Thymus (tissue), 2 donors: ENCODE results near the gene PGAP6. TPM values are rescaled to one million over a fixed set of nuclear protein-coding genes. Genes with fewer than 3 reads are reported as not detected.

ENCODE experiments used
- polyA plus RNA-seq: library from polyadenylated mRNA; stranded (reverse); fragments of 200-250 nt; gene quantifications from one replicate; pipeline ENCODE4 v1.2.3, GENCODE V29; 2013
- total RNA-seq: library from RNA; stranded (reverse); fragments of 120-200 nt; gene quantifications from one replicate; pipeline ENCODE4 v1.2.4, GENCODE V29; 2013
- donor health status: healthy.

Gene PGAP6
- total and polyA plus RNA-seq, 2 donors: 22.1 to 47.4 TPM

Other genes starting within 250 kb of the PGAP6 start
- 2.8 TPM for gene NPRL3, start 243.3 kb downstream of the PGAP6 start, total RNA-seq
- 16.7 TPM for gene NPRL3, start 243.3 kb downstream of the PGAP6 start, polyA plus RNA-seq
- 3.2 TPM for gene HBZ, start 229.3 kb downstream of the PGAP6 start, total RNA-seq
- 0.34 TPM for gene HBZ, start 229.3 kb downstream of the PGAP6 start, polyA plus RNA-seq
- gene HBM, start 216.0 kb downstream of the PGAP6 start, total RNA-seq: 25.3 TPM
- not detected for gene HBM, start 216.0 kb downstream of the PGAP6 start, polyA plus RNA-seq
- gene HBA2, start 209.1 kb downstream of the PGAP6 start, total RNA-seq: 595 TPM
- gene HBA2, start 209.1 kb downstream of the PGAP6 start, polyA plus RNA-seq: 19.8 TPM
- gene HBA1, start 205.3 kb downstream of the PGAP6 start, total RNA-seq: 222 TPM
- gene HBA1, start 205.3 kb downstream of the PGAP6 start, polyA plus RNA-seq: 9.9 TPM
- 1.9 TPM for gene HBQ1, start 201.5 kb downstream of the PGAP6 start, total RNA-seq
- 0.30 TPM for gene HBQ1, start 201.5 kb downstream of the PGAP6 start, polyA plus RNA-seq
- gene LUC7L, start 152.5 kb downstream of the PGAP6 start, total RNA-seq: 64.7 TPM
- gene LUC7L, start 152.5 kb downstream of the PGAP6 start, polyA plus RNA-seq: 458 TPM
- 12.7 TPM for gene FAM234A, start 147.2 kb downstream of the PGAP6 start, total RNA-seq
- gene FAM234A, start 147.2 kb downstream of the PGAP6 start, polyA plus RNA-seq: 28.3 TPM
- gene RGS11, start 106.0 kb downstream of the PGAP6 start, total RNA-seq: not detected
- gene RGS11, start 106.0 kb downstream of the PGAP6 start, polyA plus RNA-seq: 1.3 TPM
- 0.09 TPM for gene ARHGDIG, start 101.4 kb downstream of the PGAP6 start, total RNA-seq
- 0.52 TPM for gene ARHGDIG, start 101.4 kb downstream of the PGAP6 start, polyA plus RNA-seq
- gene PDIA2, start 98.8 kb downstream of the PGAP6 start, total RNA-seq: 0.14 TPM
- 1.8 TPM for gene PDIA2, start 98.8 kb downstream of the PGAP6 start, polyA plus RNA-seq
- gene AXIN1, start 29.3 kb downstream of the PGAP6 start, total RNA-seq: 20.0 TPM
- gene AXIN1, start 29.3 kb downstream of the PGAP6 start, polyA plus RNA-seq: 24.1 TPM
- gene MRPL28, start 11.4 kb downstream of the PGAP6 start, total RNA-seq: 64.2 TPM
- 79.4 TPM for gene MRPL28, start 11.4 kb downstream of the PGAP6 start, polyA plus RNA-seq
- gene NME4, start 15.2 kb upstream of the PGAP6 start, total RNA-seq: 57.1 TPM
- gene NME4, start 15.2 kb upstream of the PGAP6 start, polyA plus RNA-seq: 34.4 TPM
- gene DECR2, start 19.9 kb upstream of the PGAP6 start, total RNA-seq: 4.5 TPM
- 14.2 TPM for gene DECR2, start 19.9 kb upstream of the PGAP6 start, polyA plus RNA-seq
- gene RAB11FIP3, start 43.7 kb upstream of the PGAP6 start, total RNA-seq: 6.8 TPM
- 26.7 TPM for gene RAB11FIP3, start 43.7 kb upstream of the PGAP6 start, polyA plus RNA-seq
- 16.8 TPM for gene CAPN15, start 145.7 kb upstream of the PGAP6 start, total RNA-seq
- gene CAPN15, start 145.7 kb upstream of the PGAP6 start, polyA plus RNA-seq: 40.4 TPM
- under 0.01 TPM for gene PRR35, start 178.4 kb upstream of the PGAP6 start, total RNA-seq
- 0.09 TPM for gene PRR35, start 178.4 kb upstream of the PGAP6 start, polyA plus RNA-seq
- 5.5 TPM for gene NHLRC4, start 185.0 kb upstream of the PGAP6 start, total RNA-seq
- gene NHLRC4, start 185.0 kb upstream of the PGAP6 start, polyA plus RNA-seq: 3.1 TPM
- gene PIGQ, start 188.0 kb upstream of the PGAP6 start, total RNA-seq: 14.4 TPM
- gene PIGQ, start 188.0 kb upstream of the PGAP6 start, polyA plus RNA-seq: 65.4 TPM
- 20.1 TPM for gene RAB40C, start 208.1 kb upstream of the PGAP6 start, total RNA-seq
- gene RAB40C, start 208.1 kb upstream of the PGAP6 start, polyA plus RNA-seq: 43.3 TPM
- 0.33 TPM for gene WFIKKN1, start 249.0 kb upstream of the PGAP6 start, total RNA-seq
- 2.1 TPM for gene WFIKKN1, start 249.0 kb upstream of the PGAP6 start, polyA plus RNA-seq